NCI-H226 (cell line): ENCODE data around the gene EXOC8.

Experiments used
- DNase-seq: peaks from one replicate; pipeline ENCODE4 v3.0.0-alpha.2; 2015

The EXOC8 gene

DNA sequence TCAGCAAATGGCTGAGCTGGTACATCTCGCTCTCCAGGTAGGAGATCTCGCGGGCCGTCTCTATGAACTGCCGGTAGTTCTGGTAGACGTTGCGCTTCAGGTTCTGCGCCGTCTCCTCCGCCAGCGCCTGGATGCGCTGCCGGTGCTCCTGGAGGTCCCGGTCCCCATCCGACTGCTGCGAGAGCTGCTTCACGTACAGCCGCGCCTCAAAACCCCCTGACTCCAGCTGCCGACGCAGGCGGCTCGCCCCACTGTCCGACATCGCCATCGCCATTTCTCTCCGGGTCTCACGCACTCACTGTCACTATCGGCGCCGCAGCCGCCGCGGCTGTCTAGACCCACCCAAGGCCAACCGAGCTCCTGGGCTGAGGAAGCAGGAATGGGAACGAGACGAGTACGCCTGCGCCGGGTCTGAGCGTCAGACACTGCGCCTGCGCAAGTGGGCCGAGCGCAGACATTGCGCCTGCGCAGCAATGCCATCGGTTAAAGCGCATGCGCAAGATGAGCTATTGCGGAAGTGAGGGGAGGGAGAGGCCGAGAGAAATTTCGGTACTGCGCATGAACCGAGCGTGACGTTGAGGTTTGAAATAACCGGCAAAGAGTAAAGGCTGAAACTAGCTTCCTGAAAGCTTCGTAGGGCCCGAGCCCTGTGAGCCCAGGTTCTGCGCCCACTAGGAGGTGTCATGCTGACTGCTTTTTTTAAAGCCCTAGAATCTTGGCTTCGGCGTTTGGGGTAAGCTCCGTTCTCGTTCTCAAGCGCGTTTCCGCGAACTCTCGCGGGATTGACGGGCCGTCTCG, at the start of gene EXOC8:
Gene EXOC8 (minus strand): TSS at position 381 of the 798 bp plus-strand sequence. CDS start 107 bp downstream, at position 274.
- peak; percentile 68 for DNase-seq

DNA sequence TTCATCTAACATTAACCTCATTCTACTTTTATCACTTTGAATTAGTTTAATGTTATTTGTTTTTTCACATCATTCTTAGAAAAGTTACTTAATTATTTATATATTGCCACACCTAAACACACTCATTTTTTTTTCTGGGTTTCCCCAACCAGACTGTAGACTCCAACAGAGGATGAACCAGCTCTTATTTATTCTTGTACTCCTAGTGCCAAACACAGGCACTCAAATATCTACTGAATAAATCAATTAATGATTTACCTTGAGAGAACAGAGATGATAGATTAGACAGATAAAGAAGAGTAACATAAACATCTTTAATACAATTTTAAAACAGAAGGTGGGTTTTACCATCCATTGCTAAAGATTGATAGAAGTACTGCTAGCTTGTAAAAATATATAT, 48.8 kb upstream of the EXOC8 start:
- no peak for DNase-seq

GRCh38 chr1:231385416-231385748, 47.7 kb upstream of the EXOC8 start:
- DNase-seq, result peak; percentile 30

DNA sequence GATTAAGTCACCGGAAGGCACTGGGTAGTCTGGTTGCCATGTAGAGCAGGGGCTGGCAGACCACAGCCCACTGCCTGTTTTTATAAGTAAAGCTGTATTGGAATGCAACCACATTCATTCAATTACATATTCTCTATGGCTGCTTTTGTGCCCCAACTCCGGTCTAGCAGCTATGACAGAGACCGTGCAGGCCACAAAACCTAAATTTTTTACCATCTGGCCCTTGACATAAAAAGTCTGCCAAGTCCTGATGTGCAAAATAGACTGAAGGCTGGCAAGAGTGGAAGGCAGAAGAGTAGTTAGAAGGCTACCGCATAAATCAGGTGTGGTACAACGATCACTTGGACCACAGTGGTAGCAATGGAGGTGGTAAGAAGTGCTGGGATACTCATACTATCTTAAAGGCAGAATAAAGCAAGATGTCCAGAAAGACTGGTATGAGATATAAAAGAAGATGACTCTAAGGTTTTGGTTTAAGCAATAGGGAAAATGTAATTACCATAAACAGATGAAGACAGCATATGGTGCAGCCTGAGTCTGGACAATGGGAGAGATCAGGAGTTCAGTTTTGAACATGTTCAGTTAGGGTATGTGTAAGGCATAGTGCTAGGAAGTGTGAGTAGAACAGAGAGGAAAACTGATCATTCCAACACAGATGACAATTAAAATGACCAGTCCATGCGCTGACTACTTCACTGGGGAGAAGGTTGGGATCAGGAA, 47.2 kb upstream of the EXOC8 start:
- no peak for DNase-seq

DNA sequence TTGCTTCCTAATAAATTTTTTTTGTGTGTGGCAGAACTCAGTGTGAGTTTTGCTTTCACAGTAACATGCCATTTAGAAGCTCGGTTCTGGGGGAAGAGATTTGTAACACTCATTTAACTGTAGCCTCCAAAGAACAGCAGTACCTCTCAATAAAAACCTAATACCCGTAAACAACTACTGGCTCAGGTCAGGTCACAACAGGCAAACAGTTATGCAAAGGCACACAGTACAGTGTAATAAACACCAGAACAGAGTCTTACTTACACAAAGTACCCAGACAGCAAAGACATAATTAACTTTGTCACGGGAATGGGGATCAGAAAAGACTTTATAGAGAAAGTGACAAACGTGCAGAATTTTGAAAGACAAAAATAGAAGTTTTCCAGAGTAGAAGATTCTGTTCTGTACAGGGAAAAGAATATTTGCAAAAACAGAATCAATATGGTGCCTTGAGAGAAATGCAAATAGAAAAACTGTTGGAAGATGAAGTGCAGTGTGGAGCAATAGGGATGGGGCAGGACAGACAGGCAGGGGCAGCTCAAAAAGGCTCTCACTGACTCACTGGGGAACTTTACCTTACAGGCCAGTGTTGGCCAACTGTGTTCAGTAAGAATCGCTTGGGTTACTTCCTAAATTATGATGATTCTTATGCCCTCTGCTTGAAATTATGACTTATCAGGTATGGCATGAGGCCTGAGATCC, 45.7 kb upstream of the EXOC8 start:
- no peak for DNase-seq

DNA sequence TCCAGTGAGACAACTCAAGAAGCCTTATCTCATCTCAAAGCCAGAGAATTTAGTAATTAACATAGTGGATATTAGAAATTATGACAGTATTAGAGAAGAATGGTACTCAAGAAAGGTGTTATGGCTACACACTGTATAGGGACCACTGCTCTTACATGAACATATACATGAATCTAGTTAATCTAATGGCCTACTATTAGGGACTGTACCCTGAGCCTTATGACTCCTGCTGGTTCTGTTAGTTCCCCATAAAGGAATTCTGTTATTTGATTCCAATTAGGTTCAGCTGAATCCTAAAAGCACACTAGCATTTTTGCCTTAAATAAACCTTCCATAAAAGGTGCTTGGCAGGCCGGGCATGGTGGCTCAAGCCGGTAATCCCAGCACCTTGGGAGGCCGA, 44.8 kb upstream of the EXOC8 start:
- DNase-seq, result no peak

- DNase-seq, result no peak
Observed at GRCh38 chr1:231381729-231382128, 44.1 kb upstream of the EXOC8 start.

DNA sequence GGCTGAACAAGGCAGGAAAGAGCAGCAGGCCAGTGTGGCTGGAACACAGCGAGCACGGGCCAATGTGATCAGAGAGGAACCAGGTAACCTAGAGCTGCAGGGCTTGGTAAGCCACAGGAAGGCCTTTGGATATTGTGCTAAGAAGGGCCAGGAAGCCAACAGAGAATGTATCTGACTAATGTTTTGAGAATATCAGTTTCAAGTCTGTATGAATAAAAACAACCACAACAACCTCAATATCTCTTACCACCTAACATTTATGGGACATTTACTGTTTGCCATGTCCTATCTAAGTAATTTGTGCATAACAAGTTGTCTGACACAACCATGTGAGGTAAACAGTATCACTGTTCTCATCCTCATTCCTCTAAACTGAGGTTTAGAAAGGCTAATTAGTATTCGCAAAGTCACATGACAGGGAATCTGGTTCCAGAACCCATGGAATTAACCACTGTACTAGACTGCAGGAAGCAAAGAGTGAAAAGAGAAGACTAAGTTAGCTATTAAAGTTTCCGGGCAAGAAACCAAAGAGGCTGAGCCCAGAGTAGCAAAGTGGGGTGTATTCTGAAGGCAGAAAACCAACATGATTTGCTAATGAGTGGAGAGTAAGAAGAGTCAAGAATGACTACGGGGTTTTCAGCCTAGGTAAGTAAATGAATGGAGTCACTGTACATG, 39.4 kb upstream of the EXOC8 start:
- no peak for DNase-seq

DNA sequence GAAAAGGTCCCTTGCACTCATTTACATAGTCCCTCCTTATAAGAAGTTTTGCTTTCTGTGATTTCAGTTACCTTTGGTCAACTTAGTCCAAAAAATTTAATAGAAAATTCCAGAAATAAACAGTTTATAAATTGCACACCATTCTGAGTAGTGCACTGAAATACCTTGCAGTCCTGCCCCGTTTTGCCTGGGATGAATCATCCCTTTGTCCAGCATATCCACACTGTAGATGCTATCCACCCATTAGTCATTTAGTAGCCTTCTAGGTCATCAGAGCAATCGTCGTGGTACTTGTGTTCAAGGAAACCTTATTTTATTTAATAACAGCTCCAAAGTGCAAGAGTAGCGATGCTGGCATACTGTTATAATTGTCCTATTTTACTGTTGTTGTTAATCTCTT, 38.4 kb upstream of the EXOC8 start:
- no peak for DNase-seq

- DNase-seq, result no peak
Observed at GRCh38 chr1:231374394-231374793, 36.7 kb upstream of the EXOC8 start.

DNA sequence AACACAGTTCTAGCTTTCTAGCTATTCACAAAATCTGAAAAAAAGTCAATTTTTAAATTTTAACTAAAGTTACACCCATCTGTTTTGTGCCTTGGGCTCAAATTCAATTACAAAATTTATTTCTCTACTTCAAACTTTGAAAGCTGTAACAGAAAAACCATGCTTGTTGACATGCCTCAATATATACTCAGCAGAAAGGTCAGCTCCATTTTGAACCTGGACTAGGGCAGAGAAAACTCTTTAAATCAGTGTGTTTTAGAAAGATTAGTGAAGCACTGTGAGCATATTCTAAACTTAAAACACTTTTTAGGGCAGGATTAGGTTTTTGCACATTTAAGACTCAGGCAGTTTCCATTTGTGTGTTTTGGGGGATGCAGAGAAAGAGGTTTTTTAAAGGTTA, 34.8 kb upstream of the EXOC8 start:
- DNase-seq, result no peak

DNA sequence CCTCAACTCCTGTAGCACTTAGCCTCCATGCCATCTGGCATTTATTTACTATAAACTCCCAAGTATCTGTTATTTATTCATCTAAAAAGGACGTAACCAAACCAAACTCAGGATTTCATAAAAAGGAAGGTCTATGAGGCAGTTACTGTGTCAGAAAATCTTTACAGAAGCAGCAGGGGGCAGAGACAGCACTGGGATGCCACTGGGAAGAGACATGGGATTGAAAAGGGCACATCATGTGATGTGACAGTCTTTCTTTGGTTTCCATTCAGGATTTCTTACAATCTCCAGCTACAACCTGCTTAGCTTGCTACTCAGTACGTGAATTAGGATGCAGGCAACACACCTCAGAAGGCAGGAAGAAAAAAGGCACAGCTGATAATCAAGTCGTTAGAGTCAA, 31.6 kb upstream of the EXOC8 start:
- DNase-seq, result no peak

DNA sequence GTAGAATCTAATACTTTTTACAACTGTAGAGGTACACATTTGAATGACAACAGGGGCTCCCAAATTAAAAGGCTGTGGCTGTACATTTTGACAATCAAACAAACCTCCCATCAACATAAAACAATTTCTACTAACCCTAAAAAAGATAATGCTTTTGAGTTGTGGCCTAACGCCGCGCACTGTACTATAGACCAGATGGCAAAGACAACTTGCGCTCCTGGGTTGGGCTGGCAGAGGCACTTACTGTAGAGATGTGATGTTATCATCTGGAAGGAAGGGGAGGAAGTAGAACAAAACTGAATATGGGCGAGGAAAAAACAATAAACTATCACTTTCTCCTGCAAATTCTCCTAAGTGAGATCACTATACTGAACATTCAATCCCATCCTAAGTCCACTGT, 26.5 kb upstream of the EXOC8 start:
- DNase-seq, result no peak

GRCh38 chr1:231363624-231364023, 26.0 kb upstream of the EXOC8 start:
- no peak for DNase-seq

- DNase-seq, result no peak
Observed at GRCh38 chr1:231362325-231362724, 24.7 kb upstream of the EXOC8 start.

DNA sequence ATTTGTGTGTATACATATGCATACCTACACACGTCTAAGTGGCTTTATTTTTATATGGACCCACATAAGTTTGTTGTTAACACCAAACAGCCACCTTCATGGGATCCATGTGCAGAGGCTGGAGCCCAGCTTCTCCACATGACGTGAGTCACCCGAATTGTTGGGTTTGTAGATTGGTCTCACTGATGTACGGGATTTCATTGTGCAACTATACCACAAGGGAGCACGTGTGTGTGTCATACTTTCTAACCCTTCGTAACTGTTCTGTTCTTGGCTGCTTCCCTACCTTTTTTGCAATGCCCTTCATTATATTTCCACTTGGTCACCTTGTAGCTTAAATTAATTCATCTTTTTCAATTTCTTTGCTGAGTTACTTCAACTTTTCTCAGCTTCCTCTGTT, 21.5 kb upstream of the EXOC8 start:
- peak; percentile 38 for DNase-seq

- DNase-seq, result peak; percentile 26
Observed at GRCh38 chr1:231357831-231358354, 20.2 kb upstream of the EXOC8 start.

GRCh38 chr1:231357187-231357772, 19.6 kb upstream of the EXOC8 start:
- no peak for DNase-seq

GRCh38 chr1:231355171-231355570, 17.5 kb upstream of the EXOC8 start:
- DNase-seq, result peak; percentile 6

- DNase-seq, result no peak
Observed at GRCh38 chr1:231354330-231355020, 16.8 kb upstream of the EXOC8 start.

DNA sequence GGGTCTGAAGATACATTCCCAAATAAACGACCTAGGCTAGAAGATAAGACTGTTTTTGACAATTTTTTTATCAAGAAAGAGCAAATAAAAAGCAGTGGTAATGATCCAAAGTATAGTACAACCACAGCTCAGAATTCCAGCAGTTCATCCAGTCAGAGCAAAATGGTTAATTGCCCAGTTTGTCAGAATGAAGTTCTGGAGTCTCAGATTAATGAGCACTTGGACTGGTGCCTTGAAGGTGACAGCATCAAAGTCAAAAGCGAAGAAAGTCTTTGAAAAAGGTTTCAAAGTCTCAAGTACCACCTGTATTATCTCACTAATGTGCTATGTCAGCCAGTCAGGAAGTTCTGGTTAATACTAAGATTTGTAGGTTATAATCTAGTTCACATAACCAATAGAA, 15.4 kb upstream of the EXOC8 start:
- no peak for DNase-seq

- no peak for DNase-seq
Observed at GRCh38 chr1:231351816-231352215, 14.2 kb upstream of the EXOC8 start.
